ENCODE measurements around the gene MAP7D2.

DNA sequence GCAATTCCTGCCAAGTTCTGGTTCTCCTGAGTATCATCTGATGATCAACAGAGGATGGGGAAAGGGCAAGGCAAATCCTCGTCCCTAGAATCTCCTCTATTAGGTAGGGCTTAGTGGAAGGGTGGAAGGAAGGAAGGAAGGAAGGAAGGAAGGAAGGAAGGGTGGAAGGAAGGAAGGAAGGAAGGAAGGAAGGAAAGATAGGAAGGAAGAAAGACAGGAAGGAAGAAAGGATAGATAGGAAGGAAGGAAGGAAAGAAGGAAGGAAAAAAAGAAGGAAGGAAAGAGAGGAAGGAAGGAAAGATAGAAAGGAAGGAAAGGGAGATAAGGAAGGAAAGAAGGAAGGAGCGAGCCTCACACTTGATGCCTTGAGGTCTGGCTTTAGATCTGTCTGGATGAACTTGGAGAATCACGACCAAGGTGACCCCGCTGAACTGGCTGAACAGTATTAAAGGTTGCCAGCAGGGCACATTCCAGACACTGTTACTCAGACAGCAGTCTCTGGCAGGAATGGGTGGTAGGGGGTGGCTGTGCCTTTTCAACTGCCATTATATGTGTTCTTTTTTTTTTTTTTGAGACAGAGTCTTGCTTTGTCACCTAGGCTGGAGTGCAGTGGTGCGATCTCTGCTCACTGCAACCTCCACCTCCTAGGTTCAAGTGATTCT lies 57.1 kb downstream of the MAP7D2 start:
- TF ChIP-seq, protein P1, sequence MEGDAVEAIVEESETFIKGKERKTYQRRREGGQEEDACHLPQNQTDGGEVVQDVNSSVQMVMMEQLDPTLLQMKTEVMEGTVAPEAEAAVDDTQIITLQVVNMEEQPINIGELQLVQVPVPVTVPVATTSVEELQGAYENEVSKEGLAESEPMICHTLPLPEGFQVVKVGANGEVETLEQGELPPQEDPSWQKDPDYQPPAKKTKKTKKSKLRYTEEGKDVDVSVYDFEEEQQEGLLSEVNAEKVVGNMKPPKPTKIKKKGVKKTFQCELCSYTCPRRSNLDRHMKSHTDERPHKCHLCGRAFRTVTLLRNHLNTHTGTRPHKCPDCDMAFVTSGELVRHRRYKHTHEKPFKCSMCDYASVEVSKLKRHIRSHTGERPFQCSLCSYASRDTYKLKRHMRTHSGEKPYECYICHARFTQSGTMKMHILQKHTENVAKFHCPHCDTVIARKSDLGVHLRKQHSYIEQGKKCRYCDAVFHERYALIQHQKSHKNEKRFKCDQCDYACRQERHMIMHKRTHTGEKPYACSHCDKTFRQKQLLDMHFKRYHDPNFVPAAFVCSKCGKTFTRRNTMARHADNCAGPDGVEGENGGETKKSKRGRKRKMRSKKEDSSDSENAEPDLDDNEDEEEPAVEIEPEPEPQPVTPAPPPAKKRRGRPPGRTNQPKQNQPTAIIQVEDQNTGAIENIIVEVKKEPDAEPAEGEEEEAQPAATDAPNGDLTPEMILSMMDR (IDR thresholded peaks at IDR 0.05; ENCODE audit: poor library complexity): no peak
- TF ChIP-seq EZH2phosphoT487 (IDR thresholded peaks at IDR 0.05; ENCODE audit: low read depth, severe bottlenecking, unreplicated experiment) (no peak), EZH2 (IDR thresholded peaks at IDR 0.05; ENCODE audit: borderline replicate concordance) (no peak)

All from hepatocyte (in vitro differentiated cells).